Measurements from ENCODE around the gene AKAIN1. TPM values are rescaled to one million over a fixed set of nuclear protein-coding genes. Genes with fewer than 3 reads are reported as not detected.

AKAIN1 gene
- total and polyA plus RNA-seq, 2 of the 8 experiments (the other 6 are each of a cell fraction or from before 2014, with no cell fraction given), result not detected

- Histone ChIP-seq H3K4ac (replicated peaks; ENCODE audit: insufficient read length, low read depth, low read length) (no peak overlapping the region), H3K18ac (ENCODE audit: extremely low read depth, low read length) (no peak overlapping the region), H3K79me1 (ENCODE audit: low read depth, low read length) (no peaks in the 10 kb centered on the region), H3K79me2 (ENCODE audit: control insufficient read depth in 1 of 2, insufficient read depth in 2 of 2, low read length in 2 of 2) (no peaks in the 10 kb centered on the region), H3K27me3 (replicated peaks in 1 of 4; ENCODE audit: control insufficient read depth in 3 of 4, extremely low read depth in 1 of 4, insufficient read depth in 3 of 4, low read length in 3 of 4) (no peaks in the 10 kb centered on the region), H3K9ac (replicated peaks in 1 of 4; ENCODE audit: extremely low read depth in 1 of 4, low read depth in 3 of 4, low read length in 3 of 4) (no peak overlapping the region), H3K9me3 (ENCODE audit: insufficient read depth in 2 of 2, low read depth in 1 of 2, low read length in 1 of 2) (no peaks in the 10 kb centered on the region), H3K4me1 (replicated peaks in 1 of 4; ENCODE audit: control insufficient read depth in 3 of 4, insufficient read depth in 4 of 4, low read length in 3 of 4) (no peaks in the 10 kb centered on the region), H4K20me1 (replicated peaks in 1 of 2; ENCODE audit: control insufficient read depth in 1 of 2, insufficient read depth in 2 of 2, low read length in 2 of 2) (no peaks in the 10 kb centered on the region), H2BK12ac (ENCODE audit: low read depth, low read length) (no peak overlapping the region), H4K5ac (ENCODE audit: insufficient read length, low read depth, low read length) (no peak overlapping the region), H4K91ac (replicated peaks; ENCODE audit: insufficient read length, low read length) (no peak overlapping the region), H3K36me3 (ENCODE audit: control insufficient read depth in 2 of 4, insufficient read depth in 4 of 4, low read length in 3 of 4) (no peaks in the 10 kb centered on the region), H2BK20ac (ENCODE audit: low read length) (no peak overlapping the region), H3K14ac (ENCODE audit: insufficient read length) (no peak overlapping the region), H3K4me2 (ENCODE audit: insufficient read depth in 1 of 2, low read depth in 2 of 2, low read length in 2 of 2) (no peak overlapping the region), H3K56ac (replicated peaks; ENCODE audit: insufficient read length, low read depth, low read length) (no peak overlapping the region), H3K4me3 (ENCODE audit: extremely low read depth in 1 of 4, insufficient read depth in 2 of 4, low read depth in 3 of 4, low read length in 4 of 4) (no peak overlapping the region), H2BK15ac (ENCODE audit: low read length) (no peak overlapping the region), H3K27ac (ENCODE audit: low read depth, low read length) (no peak overlapping the region), H2BK120ac (replicated peaks; ENCODE audit: low read depth, low read length) (no peak overlapping the region), H3K23ac (ENCODE audit: insufficient read length) (no peak overlapping the region), H2AK5ac (ENCODE audit: low read depth, low read length) (no peak overlapping the region), H2BK5ac (ENCODE audit: low read depth, low read length) (no peak overlapping the region), H2AFZ (ENCODE audit: low read length) (no peak overlapping the region), H4K8ac (ENCODE audit: extremely low read depth, insufficient read depth, low read length) (no peak overlapping the region), H3K23me2 (ENCODE audit: low read depth, low read length) (no peaks in the 10 kb centered on the region)
- ChIA-PET POLR2A (ENCODE audit: partially characterized antibody) (interaction anchor here (0.6 kb wide), 1 partner anchor 32 kb away, joined by 4 read pairs; no protein-coding TSS in a partner anchor), CTCF (ENCODE audit: partially characterized antibody) (interaction anchor here (1.1 to 2.1 kb wide), 2 partner anchors 37 to 49 kb away, joined by 3 to 7 read pairs; no protein-coding TSS in a partner anchor)
- DNase-seq (ENCODE audit: low read depth in 1 of 2, low spot score in 2 of 2) (no peak), FAIRE-seq (no peak)
- TF ChIP-seq MAFK (IDR thresholded peaks at IDR 0.05; ENCODE audit: low read depth, low read length) (no peak), BCL11A (IDR thresholded peaks at IDR 0.05; ENCODE audit: low read depth in 2 of 2, low read length in 2 of 2) (no peak), KDM4A (IDR thresholded peaks at IDR 0.05; ENCODE audit: low read depth, low read length, severe bottlenecking) (no peak), CREB1 (IDR thresholded peaks at IDR 0.05) (no peak), GABPA (IDR thresholded peaks at IDR 0.05; ENCODE audit: borderline replicate concordance, insufficient read depth, low read length) (no peak), NRF1 (IDR thresholded peaks at IDR 0.05; ENCODE audit: low read depth, low read length) (no peak), TAF1 (IDR thresholded peaks at IDR 0.05; ENCODE audit: low read depth, low read length) (no peak), SP1 (IDR thresholded peaks at IDR 0.05; ENCODE audit: low read depth, low read length) (no peak)
These were observed 86.8 kb downstream of the AKAIN1 start for GRCh38 chr18:5110266-5110665.
